ENCODE data around the gene ANKRD11.

- TF ChIP-seq CTCF (conservative IDR thresholded peaks at IDR 0.05 in 1 of 2, IDR thresholded peaks at IDR 0.05 in 1 of 2; ENCODE audit: low read depth in 1 of 2, low read length in 2 of 2): no peak
- TF ChIP-seq EZH2 (IDR thresholded peaks at IDR 0.05; ENCODE audit: low read length, missing control alignments): no peak
Measured at GRCh38 chr16:89277641-89278341, 212.6 kb downstream of the ANKRD11 start.
